GM19240 (cell line): ENCODE data around the gene NPHP4.
"Not testable (repeated sequence)": the region's sequence is repeated elsewhere in the genome, so short reads cannot be mapped to it uniquely, and the experiment has no call there.

ENCODE experiments used
- DNase-seq: peaks from one replicate; pipeline ENCODE4 v3.0.0; 2011; ENCODE audit warnings: low spot score; ENCODE audit not compliant: insufficient read length

Gene NPHP4

GRCh38 chr1:5858844-5859407 lies 133.3 kb downstream of the NPHP4 start:
- DNase-seq = no peak

GRCh38 chr1:5858246-5858645 lies 134.0 kb downstream of the NPHP4 start:
- no peak for DNase-seq

GRCh38 chr1:5857508-5858090 lies 134.6 kb downstream of the NPHP4 start:
- no peak for DNase-seq

- no peak for DNase-seq
Observed at GRCh38 chr1:5857011-5857410, 135.2 kb downstream of the NPHP4 start.

GRCh38 chr1:5856246-5856815 lies 135.9 kb downstream of the NPHP4 start:
- DNase-seq = no peak

- DNase-seq = no peak
Observed at GRCh38 chr1:5855196-5855897, 136.9 kb downstream of the NPHP4 start.

- no peak for DNase-seq
Observed at GRCh38 chr1:5854754-5855153, 137.5 kb downstream of the NPHP4 start.

GRCh38 chr1:5853858-5854257 lies 138.4 kb downstream of the NPHP4 start:
- DNase-seq = not testable (repeated sequence)

- DNase-seq = no peak
Observed at GRCh38 chr1:5850503-5850902, 141.7 kb downstream of the NPHP4 start.

GRCh38 chr1:5849550-5849949 lies 142.7 kb downstream of the NPHP4 start:
- no peak for DNase-seq

- DNase-seq = no peak
Observed at GRCh38 chr1:5847013-5847659, 145.1 kb downstream of the NPHP4 start.

GRCh38 chr1:5845376-5845775 lies 146.8 kb downstream of the NPHP4 start:
- no peak for DNase-seq

- no peak for DNase-seq
Observed at GRCh38 chr1:5844442-5844841, 147.8 kb downstream of the NPHP4 start.

GRCh38 chr1:5843521-5844096 lies 148.6 kb downstream of the NPHP4 start:
- DNase-seq = no peak

- no peak for DNase-seq
Observed at GRCh38 chr1:5842679-5843078, 149.5 kb downstream of the NPHP4 start.

GRCh38 chr1:5840551-5841001 lies 151.6 kb downstream of the NPHP4 start:
- no peak for DNase-seq

- no peak for DNase-seq
Observed at GRCh38 chr1:5839881-5840550, 152.2 kb downstream of the NPHP4 start.

- no peak for DNase-seq
Observed at GRCh38 chr1:5839161-5839880, 152.9 kb downstream of the NPHP4 start.

- DNase-seq = no peak
Observed at GRCh38 chr1:5837976-5838653, 154.1 kb downstream of the NPHP4 start.
